H9 (cell line): ENCODE results near the gene FBXO41. TPM values are rescaled to one million over a fixed set of nuclear protein-coding genes. Genes with fewer than 3 reads are reported as not detected.
"Not testable (repeated sequence)": the region's sequence is repeated elsewhere in the genome, so short reads cannot be mapped to it uniquely, and the experiment has no call there.

ENCODE experiments used
- DNase-seq: peaks from one replicate; pipeline ENCODE4 v3.0.0-alpha.2; 2017
- H2AFZ ChIP-seq: one replicate; pipeline ENCODE4 v1.6.1; 2013; ENCODE audit warnings: mild to moderate bottlenecking, low read length, control low read depth, moderate library complexity
- H2AK5ac ChIP-seq: 2 replicates; pipeline ENCODE4 v1.6.1; 2013; ENCODE audit warnings: low read length, control low read depth, mixed read lengths; ENCODE audit not compliant: insufficient read length
- H2BK120ac ChIP-seq: one replicate; pipeline ENCODE4 v1.6.1; 2013; ENCODE audit warnings: low read depth, mild to moderate bottlenecking, low read length, control low read depth, inconsistent platforms; ENCODE audit not compliant: poor library complexity, severe bottlenecking
- H2BK12ac ChIP-seq: 2 replicates; pipeline ENCODE4 v1.6.1; 2013; ENCODE audit warnings: low read length, control low read depth, mixed read lengths, low read depth; ENCODE audit not compliant: insufficient read length
- H2BK15ac ChIP-seq: 2 replicates; pipeline ENCODE4 v1.6.1; 2013; ENCODE audit warnings: low read depth, low read length, control low read depth
- H2BK20ac ChIP-seq: one replicate; pipeline ENCODE4 v1.6.1; 2013; ENCODE audit warnings: low read depth, mild to moderate bottlenecking, low read length, control low read depth, inconsistent platforms; ENCODE audit not compliant: poor library complexity, severe bottlenecking
- H2BK5ac ChIP-seq: 2 replicates; pipeline ENCODE4 v1.6.1; 2013; ENCODE audit warnings: low read length, control low read depth, mixed read lengths; ENCODE audit not compliant: insufficient read length
- H3K14ac ChIP-seq: 2 replicates; pipeline ENCODE4 v1.6.1; 2013; ENCODE audit warnings: low read length, control low read depth; ENCODE audit not compliant: insufficient read depth
- H3K18ac ChIP-seq: 2 replicates; pipeline ENCODE4 v1.6.1; 2013; ENCODE audit warnings: low read depth, mild to moderate bottlenecking, mixed read lengths, low read length, control low read depth; ENCODE audit not compliant: insufficient read length
- H3K23ac ChIP-seq: 2 replicates; pipeline ENCODE4 v1.6.1; 2013; ENCODE audit warnings: low read length, control low read depth, mixed read lengths, low read depth; ENCODE audit not compliant: insufficient read length
- H3K23me2 ChIP-seq: 2 replicates; pipeline ENCODE4 v1.6.1; 2013; ENCODE audit warnings: low read depth, mild to moderate bottlenecking, mixed read lengths, low read length, control low read depth; ENCODE audit not compliant: insufficient read length, poor library complexity, severe bottlenecking
- H3K27ac ChIP-seq: 2 replicates; pipeline ENCODE4 v1.5.1; 2013; ENCODE audit warnings: low read length, control low read depth, mixed read lengths, low read depth; ENCODE audit not compliant: insufficient read length
- H3K27me3 ChIP-seq: 2 replicates; pipeline ENCODE4 v1.6.1; 2013; ENCODE audit warnings: low read length, control low read depth, inconsistent platforms; ENCODE audit not compliant: insufficient read depth
- H3K4ac ChIP-seq: 2 replicates; pipeline ENCODE4 v1.6.1; 2013; ENCODE audit warnings: low read depth, mild to moderate bottlenecking, control low read depth, inconsistent platforms, low read length, moderate library complexity
- H3K4me1 ChIP-seq: 2 replicates; pipeline ENCODE4 v1.6.1; 2013; ENCODE audit warnings: low read length, control low read depth, inconsistent platforms; ENCODE audit not compliant: insufficient read depth
- H3K4me2 ChIP-seq: 2 replicates; pipeline ENCODE4 v1.6.1; 2013; ENCODE audit warnings: low read length, control low read depth, mixed read lengths; ENCODE audit not compliant: insufficient read length, insufficient read depth
- H3K56ac ChIP-seq: 2 replicates; pipeline ENCODE4 v1.6.1; 2013; ENCODE audit warnings: low read depth, mild to moderate bottlenecking, mixed read lengths, low read length, control low read depth; ENCODE audit not compliant: insufficient read length
- H3K79me1 ChIP-seq: 2 replicates; pipeline ENCODE4 v1.6.1; 2013; ENCODE audit warnings: low read depth, mild to moderate bottlenecking, moderate library complexity, low read length, control low read depth, inconsistent platforms; ENCODE audit not compliant: insufficient read depth, poor library complexity, severe bottlenecking
- H3K79me2 ChIP-seq: 2 replicates; pipeline ENCODE4 v1.6.1; 2013; ENCODE audit warnings: low read length, control low read depth, inconsistent platforms; ENCODE audit not compliant: insufficient read depth
- H3K9ac ChIP-seq: 2 replicates; pipeline ENCODE4 v1.6.1; 2013; ENCODE audit warnings: low read length, control low read depth, mixed read lengths; ENCODE audit not compliant: insufficient read length; ENCODE audit errors: extremely low read depth
- H3K9me3 ChIP-seq: one replicate; pipeline ENCODE4 v1.6.1; 2013; ENCODE audit warnings: low read depth, low read length, inconsistent platforms; ENCODE audit not compliant: control insufficient read depth
- H3T11ph ChIP-seq: one replicate; pipeline ENCODE4 v1.6.1; 2013; ENCODE audit warnings: mild to moderate bottlenecking, low read length, control low read depth, inconsistent platforms
- H4K20me1 ChIP-seq: one replicate; pipeline ENCODE4 v1.6.1; 2013; ENCODE audit not compliant: control insufficient read depth, insufficient read length, insufficient read depth
- H4K5ac ChIP-seq: 2 replicates; pipeline ENCODE4 v1.6.1; 2013; ENCODE audit warnings: low read depth, mild to moderate bottlenecking, mixed read lengths, low read length, control low read depth; ENCODE audit not compliant: insufficient read length
- H4K8ac ChIP-seq: replicated peaks from 2 replicates; pipeline ENCODE4 v1.6.1; 2013; ENCODE audit warnings: low read length, control low read depth, mixed read lengths, low read depth; ENCODE audit not compliant: insufficient read length
- H4K91ac ChIP-seq: 2 replicates; pipeline ENCODE4 v1.6.1; 2013; ENCODE audit warnings: low read depth, mild to moderate bottlenecking, moderate library complexity, mixed read lengths, low read length, control low read depth; ENCODE audit not compliant: insufficient read length
- H3K27ac Mint-ChIP-seq, 3 experiments: 2 replicates in 2 of 3; 3 replicates in 1 of 3; pipeline ENCODE4 v1.8.0; 2020 to 2021; ENCODE audit warnings: mixed read lengths in 3 of 3, mild to moderate bottlenecking in 1 of 3, moderate library complexity in 1 of 3
- H3K27me3 Mint-ChIP-seq: 2 replicates; pipeline ENCODE4 v1.8.0; 2021; ENCODE audit warnings: low read depth, mild to moderate bottlenecking, moderate library complexity, mixed read lengths
- H3K36me3 Mint-ChIP-seq, 3 experiments: 2 replicates in 2 of 3; 3 replicates in 1 of 3; pipeline ENCODE4 v1.8.0; 2020 to 2021; ENCODE audit warnings: low read depth in 3 of 3, mixed read lengths in 3 of 3; ENCODE audit not compliant: insufficient read depth in 1 of 3
- H3K4me1 Mint-ChIP-seq, 2 experiments: 2 replicates each; pipeline ENCODE4 v1.8.0; 2020; ENCODE audit warnings: mixed read lengths in 2 of 2
- H3K4me3 Mint-ChIP-seq, 2 experiments: 2 replicates in 1 of 2; 3 replicates in 1 of 2; pipeline ENCODE4 v1.8.0; 2020 to 2021; ENCODE audit warnings: mild to moderate bottlenecking in 2 of 2, mixed read lengths in 2 of 2, moderate library complexity in 1 of 2
- H3K9me3 Mint-ChIP-seq, 2 experiments: 2 replicates in 1 of 2; 3 replicates in 1 of 2; pipeline ENCODE4 v1.8.0; 2020; ENCODE audit warnings: mild to moderate bottlenecking in 2 of 2, mixed read lengths in 2 of 2, moderate library complexity in 1 of 2
- WGBS: extraction: QIAGEN DNeasy Blood & Tissue Kit; methylation state at CpG from one replicate; pipeline ENCODE4 v1.1.7; 2013; ENCODE audit warnings: missing lambda C conversion rate, low lambda C conversion rate, mixed read lengths; ENCODE audit not compliant: insufficient read length; ENCODE audit errors: extremely low coverage; 5-methylcytosine and 5-hydroxymethylcytosine counted together
- total RNA-seq: library from RNA; stranded (reverse); gene quantifications from 2 replicates; pipeline ENCODE4 v1.2.1, GENCODE V29; 2021
- TF ChIP-seq, protein P1 (sequence below): fragments of 200-600 bp; sonication (generic); conservative IDR thresholded peaks from 3 replicates; pipeline ENCODE4 v1.8.0; 2021; ENCODE audit warnings: antibody characterized with exemption, mild to moderate bottlenecking

FBXO41 gene
- total RNA-seq, 1 experiment from 2014 or later = 16.2 TPM

DNA sequence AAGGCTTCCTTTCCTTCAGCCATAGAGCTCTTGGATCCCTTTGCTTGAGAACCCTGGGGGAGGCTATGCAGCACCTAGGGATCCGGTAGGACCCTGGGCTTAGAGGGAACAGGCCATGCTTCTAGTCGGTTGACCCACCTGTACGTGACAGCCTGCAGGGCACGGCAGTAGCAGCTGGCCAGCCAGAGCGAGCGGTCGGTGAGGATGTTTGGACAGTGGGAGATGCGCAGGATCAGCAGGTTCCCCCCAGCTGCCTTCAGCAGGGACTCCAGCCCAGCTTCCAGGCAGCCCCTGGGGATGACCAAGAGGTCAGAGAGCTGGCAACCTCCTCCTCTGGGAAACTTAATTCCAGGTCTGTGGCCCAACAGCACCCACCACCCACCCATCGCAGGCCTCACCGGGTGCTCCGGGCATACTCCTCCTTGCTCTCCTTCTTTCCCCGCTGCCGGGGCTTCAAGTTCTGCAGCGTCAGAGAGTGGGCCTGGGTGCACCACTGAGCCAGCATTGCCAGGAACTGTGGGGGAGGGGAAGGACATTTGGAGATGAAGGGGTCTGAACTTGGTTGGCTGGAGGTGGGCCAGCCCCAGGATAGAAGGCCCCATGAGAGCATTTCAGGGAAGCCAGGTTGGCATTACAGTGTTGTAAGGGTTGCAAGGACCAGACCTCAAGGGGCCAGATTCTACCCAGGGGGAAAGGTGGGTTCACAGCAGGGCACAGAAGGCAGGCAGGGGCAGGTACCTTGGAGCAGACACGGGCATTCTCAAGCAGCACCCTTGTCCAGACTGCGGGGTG lies 20.5 kb downstream of the FBXO41 start:
- Histone ChIP-seq H3K4me2 (no peak overlapping the region), H2AFZ (no peak overlapping the region), H2AK5ac (no peak overlapping the region), H3K23ac (no peak overlapping the region), H3K9me3 (no peaks in the 10 kb centered on the region), H3K27me3 (no peaks in the 10 kb centered on the region), H3K18ac (no peak overlapping the region), H2BK20ac (no peak overlapping the region), H3K9ac (no peak overlapping the region), H3K23me2 (peaks cover 5% of the 10 kb centered on the region), H4K91ac (no peak overlapping the region), H3K56ac (no peak overlapping the region), H3K79me2 (no peaks in the 10 kb centered on the region), H2BK5ac (no peak overlapping the region), H3K4me1 (no peaks in the 10 kb centered on the region; the same call in 1 of the 2 replicates), H2BK120ac (no peak overlapping the region), H4K5ac (no peak overlapping the region), H3K27ac (no peak overlapping the region), H4K20me1 (no peaks in the 10 kb centered on the region), H3K79me1 (no peaks in the 10 kb centered on the region), H2BK12ac (no peak overlapping the region), H4K8ac (no peak overlapping the region), H3T11ph (no peak overlapping the region), H3K14ac (no peak overlapping the region; the same call in 1 of the 2 replicates), H3K4ac (no peak overlapping the region), H2BK15ac (no peak overlapping the region)
- Mint-ChIP-seq H3K27me3 (peaks cover 19% of the 10 kb centered on the region), H3K4me3 (no peak overlapping the region), H3K9me3 (no peaks in the 10 kb centered on the region), H3K27ac (no peak overlapping the region), H3K36me3 (peaks cover 13 to 42% (median 26%) of the 10 kb centered on the region in 3 experiments; a peak in 6 of 7 replicates), H3K4me1 (peaks cover 10 to 17% of the 10 kb centered on the region in 2 experiments)
- no peak for DNase-seq
- TF ChIP-seq, protein P1, sequence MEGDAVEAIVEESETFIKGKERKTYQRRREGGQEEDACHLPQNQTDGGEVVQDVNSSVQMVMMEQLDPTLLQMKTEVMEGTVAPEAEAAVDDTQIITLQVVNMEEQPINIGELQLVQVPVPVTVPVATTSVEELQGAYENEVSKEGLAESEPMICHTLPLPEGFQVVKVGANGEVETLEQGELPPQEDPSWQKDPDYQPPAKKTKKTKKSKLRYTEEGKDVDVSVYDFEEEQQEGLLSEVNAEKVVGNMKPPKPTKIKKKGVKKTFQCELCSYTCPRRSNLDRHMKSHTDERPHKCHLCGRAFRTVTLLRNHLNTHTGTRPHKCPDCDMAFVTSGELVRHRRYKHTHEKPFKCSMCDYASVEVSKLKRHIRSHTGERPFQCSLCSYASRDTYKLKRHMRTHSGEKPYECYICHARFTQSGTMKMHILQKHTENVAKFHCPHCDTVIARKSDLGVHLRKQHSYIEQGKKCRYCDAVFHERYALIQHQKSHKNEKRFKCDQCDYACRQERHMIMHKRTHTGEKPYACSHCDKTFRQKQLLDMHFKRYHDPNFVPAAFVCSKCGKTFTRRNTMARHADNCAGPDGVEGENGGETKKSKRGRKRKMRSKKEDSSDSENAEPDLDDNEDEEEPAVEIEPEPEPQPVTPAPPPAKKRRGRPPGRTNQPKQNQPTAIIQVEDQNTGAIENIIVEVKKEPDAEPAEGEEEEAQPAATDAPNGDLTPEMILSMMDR = no peak
- WGBS = no CpG with 5 or more reads among the region's 16 CpGs

DNA sequence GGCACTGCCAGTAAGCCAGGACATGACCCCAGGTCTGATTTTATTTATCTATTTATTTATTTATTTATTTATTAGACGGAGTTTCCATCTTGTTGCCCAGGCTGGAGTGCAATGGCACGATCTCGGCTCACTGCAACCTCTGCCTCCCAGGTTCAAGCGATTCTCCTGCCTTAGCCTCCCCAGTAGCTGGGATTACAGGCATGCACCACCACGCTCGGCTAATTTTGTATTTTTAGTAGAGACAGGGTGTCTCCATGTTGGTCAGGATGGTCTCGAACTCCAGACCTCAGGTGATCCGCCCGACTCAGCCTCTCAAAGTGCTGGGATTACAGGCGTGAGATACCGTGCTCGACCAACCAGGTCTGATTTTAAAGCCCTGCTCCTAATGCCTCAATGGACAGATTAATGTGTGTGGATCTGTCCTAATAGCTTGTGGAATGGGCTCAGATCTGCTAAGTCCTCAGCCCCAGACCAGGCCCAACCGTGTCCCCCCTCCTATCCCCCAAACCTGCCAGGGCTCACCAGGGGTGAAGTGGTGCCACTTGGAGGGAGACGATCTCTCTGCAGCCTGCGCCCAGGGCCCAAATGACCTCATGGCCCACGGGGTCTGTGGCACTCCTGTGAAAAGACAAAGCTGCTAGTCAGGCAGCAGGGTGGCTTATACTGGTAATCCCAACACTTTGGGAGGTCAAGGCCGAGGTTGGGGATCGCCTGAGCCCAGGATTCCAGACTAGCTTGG lies 21.4 kb downstream of the FBXO41 start:
- H4K8ac ChIP-seq, H3K14ac ChIP-seq, H4K91ac ChIP-seq, H4K20me1 ChIP-seq, H3K4me3 Mint-ChIP-seq, H3K4ac ChIP-seq, H3K4me1 ChIP-seq, H2BK120ac ChIP-seq, H3K9me3 ChIP-seq, DNase-seq, H3K27ac ChIP-seq, H3K27me3 Mint-ChIP-seq, H3K9me3 Mint-ChIP-seq, H3K9ac ChIP-seq, H4K5ac ChIP-seq, H3T11ph ChIP-seq, H3K4me2 ChIP-seq, H3K27me3 ChIP-seq, H3K79me2 ChIP-seq, H3K27ac Mint-ChIP-seq, H2AFZ ChIP-seq, H2BK5ac ChIP-seq, H3K23ac ChIP-seq, H2AK5ac ChIP-seq, H3K79me1 ChIP-seq, H3K23me2 ChIP-seq, H2BK12ac ChIP-seq, H3K56ac ChIP-seq, H2BK20ac ChIP-seq, H3K4me1 Mint-ChIP-seq, H3K18ac ChIP-seq, H2BK15ac ChIP-seq: not testable (repeated sequence)
- whole genome bisulfite sequencing = no CpG with 5 or more reads among the region's 18 CpGs
- peaks cover 13 to 42% (median 26%) of the 10 kb centered on the region in 3 experiments; a peak in 6 of 7 replicates for H3K36me3 Mint-ChIP-seq
